Astrocyte (in vitro differentiated cells and primary cell): Measurements from ENCODE around the gene RUBCNL.

Source experiments
- EZH2 ChIP-seq: IDR thresholded peaks from 2 replicates; pipeline ENCODE4 v1.6.1; 2012; ENCODE audit warnings: mild to moderate bottlenecking, low read length, inconsistent platforms; ENCODE audit not compliant: insufficient read depth
- TF ChIP-seq, protein P1 (sequence below): IDR thresholded peaks from 2 replicates; pipeline ENCODE4 v1.5.1; 2011; ENCODE audit warnings: low read depth, mild to moderate bottlenecking, inconsistent platforms, low read length, moderate library complexity; ENCODE audit not compliant: insufficient read depth

DNA sequence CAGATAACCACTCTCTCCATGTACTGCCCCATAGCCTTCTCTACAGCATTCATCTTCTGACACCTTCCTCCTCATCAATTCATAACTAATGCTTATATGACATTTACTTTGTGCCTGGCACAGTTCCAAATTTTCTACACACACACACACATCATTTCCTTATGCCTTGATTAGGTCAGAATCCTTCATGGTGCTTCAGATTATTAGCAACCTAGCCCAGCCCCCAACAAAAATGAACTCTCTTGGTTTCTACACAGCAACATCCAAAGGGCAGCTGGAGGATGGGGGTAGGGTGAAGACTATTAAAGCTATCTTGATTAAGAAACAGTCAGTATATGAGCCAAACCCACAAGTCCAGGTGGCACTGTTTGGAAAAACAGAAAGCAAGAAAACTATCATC, 3.7 kb downstream of the RUBCNL start:
- no peak for TF ChIP-seq EZH2
- TF ChIP-seq, protein P1, sequence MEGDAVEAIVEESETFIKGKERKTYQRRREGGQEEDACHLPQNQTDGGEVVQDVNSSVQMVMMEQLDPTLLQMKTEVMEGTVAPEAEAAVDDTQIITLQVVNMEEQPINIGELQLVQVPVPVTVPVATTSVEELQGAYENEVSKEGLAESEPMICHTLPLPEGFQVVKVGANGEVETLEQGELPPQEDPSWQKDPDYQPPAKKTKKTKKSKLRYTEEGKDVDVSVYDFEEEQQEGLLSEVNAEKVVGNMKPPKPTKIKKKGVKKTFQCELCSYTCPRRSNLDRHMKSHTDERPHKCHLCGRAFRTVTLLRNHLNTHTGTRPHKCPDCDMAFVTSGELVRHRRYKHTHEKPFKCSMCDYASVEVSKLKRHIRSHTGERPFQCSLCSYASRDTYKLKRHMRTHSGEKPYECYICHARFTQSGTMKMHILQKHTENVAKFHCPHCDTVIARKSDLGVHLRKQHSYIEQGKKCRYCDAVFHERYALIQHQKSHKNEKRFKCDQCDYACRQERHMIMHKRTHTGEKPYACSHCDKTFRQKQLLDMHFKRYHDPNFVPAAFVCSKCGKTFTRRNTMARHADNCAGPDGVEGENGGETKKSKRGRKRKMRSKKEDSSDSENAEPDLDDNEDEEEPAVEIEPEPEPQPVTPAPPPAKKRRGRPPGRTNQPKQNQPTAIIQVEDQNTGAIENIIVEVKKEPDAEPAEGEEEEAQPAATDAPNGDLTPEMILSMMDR = no peak
